ENCODE measurements around the gene LAMB2.

- TF ChIP-seq CTCF (IDR thresholded peaks at IDR 0.05) (peak; percentile 25), RCOR1 (IDR thresholded peaks at IDR 0.05; ENCODE audit: low read length) (no peak), FOXM1 (IDR thresholded peaks at IDR 0.05; ENCODE audit: low read depth) (no peak), SIN3A (IDR thresholded peaks at IDR 0.05; ENCODE audit: borderline replicate concordance, low read depth, low read length) (no peak), RXRA (IDR thresholded peaks at IDR 0.05; ENCODE audit: borderline replicate concordance, low read depth) (no peak), USF2 (IDR thresholded peaks at IDR 0.05; ENCODE audit: borderline replicate concordance, low read depth, low read length) (no peak), JUND (IDR thresholded peaks at IDR 0.05) (no peak), EZH2phosphoT487 (IDR thresholded peaks at IDR 0.05; ENCODE audit: borderline replicate concordance, low read depth) (no peak), YY1 (IDR thresholded peaks at IDR 0.05; ENCODE audit: low read depth) (no peak), POLR2AphosphoS5 (IDR thresholded peaks at IDR 0.05; ENCODE audit: low read depth, low read length) (no peak)
These were observed 7.7 kb downstream of the LAMB2 start for GRCh38 chr3:49124991-49125670.
